Activated CD4-positive, alpha-beta T cell treated with anti-CD3 and anti-CD28 coated beads, Interleukin-2, Interleukin-6, amounts not matched to agents 100 ng/mL and 50 ng/mL, durations not matched to agents 16 hours and 8 hours (primary cell): ENCODE measurements around the gene MBTD1.
"Not testable (repeated sequence)": the region's sequence is repeated elsewhere in the genome, so short reads cannot be mapped to it uniquely, and the experiment has no call there.

Experiments used
- DNase-seq: peaks from one replicate; pipeline ENCODE4 v3.0.0-alpha.2; 2020

The MBTD1 gene

GRCh38 chr17:51251010-51251409 is 8.8 kb downstream of the MBTD1 start:
- DNase-seq, result no peak

- no peak for DNase-seq
Observed at GRCh38 chr17:51250314-51250840, 9.5 kb downstream of the MBTD1 start.

GRCh38 chr17:51245535-51245934 is 14.3 kb downstream of the MBTD1 start:
- DNase-seq, result no peak

GRCh38 chr17:51244041-51244440 is 15.8 kb downstream of the MBTD1 start:
- no peak for DNase-seq

- no peak for DNase-seq
Observed at GRCh38 chr17:51240275-51240674, 19.6 kb downstream of the MBTD1 start.

- DNase-seq, result peak; percentile 31
Observed at GRCh38 chr17:51238255-51238887, 21.5 kb downstream of the MBTD1 start.

GRCh38 chr17:51234162-51234561 is 25.7 kb downstream of the MBTD1 start:
- DNase-seq, result no peak

- DNase-seq, result no peak
Observed at GRCh38 chr17:51231999-51232398, 27.9 kb downstream of the MBTD1 start.

GRCh38 chr17:51230306-51230705 is 29.5 kb downstream of the MBTD1 start:
- no peak for DNase-seq

GRCh38 chr17:51229889-51230288 is 30.0 kb downstream of the MBTD1 start:
- DNase-seq, result no peak

GRCh38 chr17:51228161-51228560 is 31.7 kb downstream of the MBTD1 start:
- no peak for DNase-seq

GRCh38 chr17:51225523-51225922 is 34.3 kb downstream of the MBTD1 start:
- not testable (repeated sequence) for DNase-seq

- DNase-seq, result no peak
Observed at GRCh38 chr17:51224402-51225262, 35.2 kb downstream of the MBTD1 start.

GRCh38 chr17:51221322-51221721 is 38.5 kb downstream of the MBTD1 start:
- DNase-seq, result no peak

GRCh38 chr17:51217946-51218345 is 41.9 kb downstream of the MBTD1 start:
- DNase-seq, result no peak

GRCh38 chr17:51214920-51215319 is 44.9 kb downstream of the MBTD1 start:
- no peak for DNase-seq

- DNase-seq, result no peak
Observed at GRCh38 chr17:51203838-51204237, 56.0 kb downstream of the MBTD1 start.

GRCh38 chr17:51200846-51201245 is 59.0 kb downstream of the MBTD1 start:
- no peak for DNase-seq

GRCh38 chr17:51200295-51200694 is 59.6 kb downstream of the MBTD1 start:
- peak; percentile 3 for DNase-seq

GRCh38 chr17:51197754-51198153 is 62.1 kb downstream of the MBTD1 start:
- DNase-seq, result no peak

GRCh38 chr17:51191895-51192294 is 68.0 kb downstream of the MBTD1 start:
- no peak for DNase-seq

- DNase-seq, result no peak
Observed at GRCh38 chr17:51189628-51190027, 70.2 kb downstream of the MBTD1 start.

GRCh38 chr17:51189162-51189561 is 70.7 kb downstream of the MBTD1 start:
- no peak for DNase-seq

GRCh38 chr17:51188271-51188833 is 71.5 kb downstream of the MBTD1 start:
- DNase-seq, result no peak
